A549 (cell line): ENCODE results near the gene POLE2. TPM values are rescaled to one million over a fixed set of nuclear protein-coding genes. Genes with fewer than 3 reads are reported as not detected.
A peak's percentile ranks its signal among the peaks of the same experiment; 100 is the strongest.
"Not testable (repeated sequence)": the region's sequence is repeated elsewhere in the genome, so short reads cannot be mapped to it uniquely, and the experiment has no call there.

Experiments used
- ATAC-seq, 2 experiments: fragments of 200-7000 bp in 1 of 2; fragments of >200 bp in 1 of 2; cut with Nextera tagmentation in 1 of 2; cut with Tn5 transposase in 1 of 2; 3 replicates each; pipeline versions ENCODE4 v1.8.0 to v1.9.1; 2018 to 2020; ENCODE audit warnings: mild to moderate bottlenecking in 1 of 2, moderate library complexity in 1 of 2
- CTCF ChIA-PET: fragments of 300-600 bp; sonication (Branson Sonifier 250); formaldehyde crosslinking; extraction: SDS; loops from one replicate; lab custom pipeline; 2021; ENCODE audit warnings: antibody characterized with exemption, inconsistent platforms; lab: Yijun Ruan, JAX
- POLR2A ChIA-PET: fragments of 350-600 bp; formaldehyde crosslinking; extraction: SDS; loops from one replicate; lab custom pipeline; 2021; ENCODE audit warnings: antibody characterized with exemption, inconsistent platforms; lab: Yijun Ruan, JAX
- DNase-seq, 2 experiments: peaks; one replicate each; pipeline versions ENCODE4 v3.0.0 to v3.0.0-alpha.2; 2011 to 2016; ENCODE audit warnings: low read depth in 1 of 2, low spot score in 1 of 2
- FAIRE-seq: peaks from 2 replicates; lab custom pipeline; 2011; peaks lifted over from hg19 to GRCh38; lab: Jason Lieb, UNC
- H3K27ac ChIP-seq, 2 experiments: fragments of >200 bp; sonication (Bioruptor Twin); formaldehyde crosslinking; 3 replicates each; pipeline ENCODE4 v1.5.1; 2016 to 2017
- H3K4me1 ChIP-seq: fragments of >200 bp; sonication (Bioruptor Twin); formaldehyde crosslinking; 3 replicates; pipeline ENCODE4 v1.6.1; 2016
- H3K4me2 ChIP-seq: fragments of >200 bp; sonication (Bioruptor Twin); formaldehyde crosslinking; 3 replicates; pipeline ENCODE4 v1.6.1; 2016
- H3K4me3 ChIP-seq: fragments of >200 bp; sonication (Bioruptor Twin); formaldehyde crosslinking; 3 replicates; pipeline ENCODE4 v1.5.1; 2016
- H3K9me3 ChIP-seq: fragments of >200 bp; sonication (Bioruptor Twin); formaldehyde crosslinking; 3 replicates; pipeline ENCODE4 v1.6.1; 2016
- BCL3 ChIP-seq: fragments of >200 bp; sonication (Bioruptor Twin); formaldehyde crosslinking; IDR thresholded peaks from 3 replicates; pipeline ENCODE4 v1.6.1; 2016
- CBX2 ChIP-seq: fragments of 200-600 bp; sonication (generic); IDR thresholded peaks from 2 replicates; pipeline ENCODE4 v1.6.1; 2016; ENCODE audit warnings: low read depth, mild to moderate bottlenecking, borderline replicate concordance
- CHD2 ChIP-seq: fragments of 150-350 bp; IDR thresholded peaks from 2 replicates; pipeline ENCODE4 v1.6.1; 2014; ENCODE audit warnings: low read length; ENCODE audit not compliant: partially characterized antibody
- CTCF ChIP-seq: fragments of >200 bp; sonication (Bioruptor Twin); formaldehyde crosslinking; IDR thresholded peaks from 3 replicates; pipeline ENCODE4 v1.5.1; 2016
- E2F6 ChIP-seq: IDR thresholded peaks from 2 replicates; pipeline ENCODE4 v1.6.1; 2012; ENCODE audit warnings: low read depth, borderline replicate concordance
- EHF ChIP-seq: fragments of 250-450 bp; sonication (Bioruptor Pico); IDR thresholded peaks from 2 replicates; pipeline ENCODE4 v1.5.0; 2020; ENCODE audit warnings: mild to moderate bottlenecking
- EHMT2 ChIP-seq: fragments of 200-600 bp; sonication (generic); IDR thresholded peaks from 2 replicates; pipeline ENCODE4 v1.6.1; 2016; ENCODE audit warnings: antibody characterized with exemption, low read depth, mild to moderate bottlenecking, moderate library complexity
- ESRRA ChIP-seq: fragments of 150-350 bp; IDR thresholded peaks from 2 replicates; pipeline ENCODE4 v1.6.1; 2014; ENCODE audit warnings: mild to moderate bottlenecking, low read length, borderline replicate concordance
- HES2 ChIP-seq: fragments of >200 bp; sonication (Bioruptor Twin); formaldehyde crosslinking; IDR thresholded peaks from 2 replicates; pipeline ENCODE4 v1.6.1; 2016
- HOXA7 ChIP-seq: fragments of 250-450 bp; sonication (Bioruptor Pico); IDR thresholded peaks from 2 replicates; pipeline ENCODE4 v1.5.0; 2020; ENCODE audit warnings: mild to moderate bottlenecking, moderate library complexity
- KDM1A ChIP-seq: fragments of 200-600 bp; sonication (generic); IDR thresholded peaks from 2 replicates; pipeline ENCODE4 v1.6.1; 2016; ENCODE audit warnings: low read depth, mild to moderate bottlenecking
- MAZ ChIP-seq: fragments of 150-350 bp; IDR thresholded peaks from 2 replicates; pipeline ENCODE4 v1.6.1; 2014; ENCODE audit warnings: antibody characterized with exemption, low read depth, low read length, borderline replicate concordance
- MYC ChIP-seq: IDR thresholded peaks from 2 replicates; pipeline ENCODE4 v1.6.1; 2012; ENCODE audit warnings: mild to moderate bottlenecking, inconsistent platforms, low read length, improper control_type of control experiment, borderline replicate concordance
- PHF8 ChIP-seq: fragments of 200-600 bp; sonication (generic); IDR thresholded peaks from 2 replicates; pipeline ENCODE4 v1.6.1; 2016; ENCODE audit warnings: low read depth, mild to moderate bottlenecking, antibody characterized with exemption, moderate library complexity, borderline replicate concordance
- RAD21 ChIP-seq, 2 experiments: fragments of >200 bp in 1 of 2; sonication (Bioruptor Twin) in 1 of 2; formaldehyde crosslinking in 1 of 2; IDR thresholded peaks in 1 of 2; conservative IDR thresholded peaks in 1 of 2; 2 replicates in 1 of 2; 3 replicates in 1 of 2; pipeline ENCODE4 v1.6.1; 2012 to 2018; ENCODE audit warnings: inconsistent platforms in 1 of 2
- SMC3 ChIP-seq: fragments of >200 bp; sonication (Bioruptor Twin); formaldehyde crosslinking; IDR thresholded peaks from 3 replicates; pipeline ENCODE4 v1.6.1; 2018; ENCODE audit warnings: inconsistent platforms
- SREBF2 ChIP-seq: fragments of 450-650 bp; IDR thresholded peaks from 2 replicates; pipeline ENCODE4 v1.6.1; 2014; ENCODE audit warnings: mild to moderate bottlenecking, moderate library complexity
- USF2 ChIP-seq: fragments of 450-650 bp; IDR thresholded peaks from 2 replicates; pipeline ENCODE4 v1.6.1; 2014; ENCODE audit warnings: antibody characterized with exemption
- ZC3H11A ChIP-seq: fragments of 450-650 bp; IDR thresholded peaks from 2 replicates; pipeline ENCODE4 v1.6.1; 2014; ENCODE audit warnings: antibody characterized with exemption, mild to moderate bottlenecking
- ZFP36 ChIP-seq: fragments of 450-650 bp; IDR thresholded peaks from 2 replicates; pipeline ENCODE4 v1.6.1; 2014; ENCODE audit warnings: borderline replicate concordance; ENCODE audit not compliant: partially characterized antibody
- ZNF302 ChIP-seq: fragments of 250-450 bp; sonication (Bioruptor Pico); IDR thresholded peaks from 2 replicates; pipeline ENCODE4 v1.9.0; 2021; ENCODE audit warnings: inconsistent platforms, mild to moderate bottlenecking, moderate library complexity
- ZSCAN20 ChIP-seq: fragments of 250-450 bp; sonication (Bioruptor Pico); IDR thresholded peaks from 2 replicates; pipeline ENCODE4 v1.8.0; 2022; ENCODE audit warnings: mild to moderate bottlenecking, moderate library complexity
- WGBS: methylation state at CpG from one replicate; pipeline ENCODE4 v1.1.6; 2017; ENCODE audit errors: missing lambda C conversion rate; 5-methylcytosine and 5-hydroxymethylcytosine counted together
- polyA plus RNA-seq, 4 experiments: library from polyadenylated mRNA; depleted of rRNA in 3 of 4; stranded (reverse); fragments of >200 nt; fragmentation: RNase III in 1 of 4; extraction: RNeasy Plus Mini Kit Qiagen cat#74134 plus additional on column Dnase treatment in 1 of 4; gene quantifications; 2 replicates in 3 of 4; 3 replicates in 1 of 4; pipeline ENCODE4 v1.2.3, GENCODE V29; 2011 to 2017

The POLE2 gene
- polyA plus RNA-seq, 2 of the 4 experiments (the other 2 are of a cell fraction) = 20.2 to 28.1 TPM

GRCh38 chr14:49720744-49721143 lies 32.7 kb upstream of the POLE2 start (continued):
- TF ChIP-seq ESRRA = no peak
- TF ChIP-seq SREBF2 = no peak
- no peak for TF ChIP-seq HES2

- DNase-seq, H3K27ac ChIP-seq, POLR2A ChIA-PET, H3K4me3 ChIP-seq, FAIRE-seq, H3K4me2 ChIP-seq, H3K4me1 ChIP-seq, ATAC-seq, H3K9me3 ChIP-seq: not testable (repeated sequence)
- 89% methylated on average over 11 of the region's 11 CpGs for WGBS
- CTCF ChIA-PET = interaction anchor here (0.6 to 1.2 kb wide), 3 partner anchors 13 to 672 kb away, joined by 3 to 4 read pairs (median 3); no protein-coding TSS in a partner anchor
- TF ChIP-seq ZC3H11A = peak; percentile 75
These were observed 23.0 kb upstream of the POLE2 start for GRCh38 chr14:49710993-49711392.

- WGBS = 64% methylated on average over 4 of the region's 4 CpGs
- H3K4me3 ChIP-seq, DNase-seq, POLR2A ChIA-PET, H3K9me3 ChIP-seq, H3K27ac ChIP-seq, H3K4me1 ChIP-seq, FAIRE-seq, H3K4me2 ChIP-seq, ATAC-seq: not testable (repeated sequence)
- CTCF ChIA-PET = interaction anchor here (0.6 to 1.1 kb wide), 2 partner anchors 17 to 69 kb away, joined by 3 to 5 read pairs; no protein-coding TSS in a partner anchor
These were observed 16.5 kb upstream of the POLE2 start for GRCh38 chr14:49704471-49704870.

- H3K27ac ChIP-seq = no peak overlapping the region
- H3K4me1 ChIP-seq = no peaks in the 10 kb centered on the region
- no peak for ATAC-seq
- POLR2A ChIA-PET = no interaction called here
- no peak overlapping the region for H3K4me3 ChIP-seq
- no peaks in the 10 kb centered on the region for H3K9me3 ChIP-seq
- no peak for DNase-seq
- no peak for TF ChIP-seq USF2
- TF ChIP-seq MYC = no peak
- TF ChIP-seq EHMT2 = no peak
- TF ChIP-seq PHF8 = no peak
- TF ChIP-seq E2F6 = no peak
- no peak for TF ChIP-seq CHD2
- no peak for TF ChIP-seq ZSCAN20 (CRISPR knock-in tag)
- no peak for TF ChIP-seq CTCF
- TF ChIP-seq BCL3 = no peak
- no peak for TF ChIP-seq CBX2
- TF ChIP-seq EHF (CRISPR knock-in tag) = no peak
- TF ChIP-seq HOXA7 (CRISPR knock-in tag) = no peak
- no peak for TF ChIP-seq KDM1A
- TF ChIP-seq ESRRA = no peak
- TF ChIP-seq MAZ = no peak
- TF ChIP-seq RAD21 (conservative IDR thresholded peaks at IDR 0.05 in 1 of 2, IDR thresholded peaks at IDR 0.05 in 1 of 2) = no peak
- no peak for TF ChIP-seq SMC3
- TF ChIP-seq HES2 = no peak
- TF ChIP-seq ZFP36 = no peak
- no peak for TF ChIP-seq ZNF302 (CRISPR knock-in tag)
- TF ChIP-seq, all 56 proteins: peak for 0
- H3K4me2 ChIP-seq = no peak overlapping the region
- CTCF ChIA-PET = interaction anchor here (1.1 kb wide), 1 partner anchor 18 kb away, joined by 5 read pairs; no protein-coding TSS in a partner anchor
- WGBS = 82% methylated on average over 3 of the region's 3 CpGs
- FAIRE-seq = no peak
These were observed 16.0 kb upstream of the POLE2 start for GRCh38 chr14:49703965-49704364.
